ENCODE results near the gene CATSPER3. TPM values are rescaled to one million over a fixed set of nuclear protein-coding genes. Genes with fewer than 3 reads are reported as not detected.

CATSPER3 gene
- total RNA-seq, 1 experiment from 2014 or later = 0.50 TPM

GRCh38 chr5:135061001-135061400, 93.3 kb downstream of the CATSPER3 start:
- H3K18ac ChIP-seq (ENCODE audit: insufficient read length, low read depth, low read length) = no peak overlapping the region
- no peaks in the 10 kb centered on the region for H3K36me3 Mint-ChIP-seq (ENCODE audit: insufficient read depth in 1 of 3, low read depth in 3 of 3)
- no peak overlapping the region for H3T11ph ChIP-seq (ENCODE audit: low read length)
- no peak overlapping the region for H4K8ac ChIP-seq (replicated peaks; ENCODE audit: insufficient read length, low read depth, low read length)
- TF ChIP-seq CTCF (conservative IDR thresholded peaks at IDR 0.05) = no peak
- H3K4me2 ChIP-seq (ENCODE audit: insufficient read depth, insufficient read length, low read length) = no peak overlapping the region
- no peaks in the 10 kb centered on the region for H3K23me2 ChIP-seq (ENCODE audit: insufficient read length, low read depth, low read length, poor library complexity, severe bottlenecking)
- H2BK15ac ChIP-seq (ENCODE audit: low read depth, low read length) = no peak overlapping the region
- no peak overlapping the region for H2AFZ ChIP-seq (ENCODE audit: low read length)
- no peak overlapping the region for H3K27ac ChIP-seq (ENCODE audit: insufficient read length, low read depth, low read length)
- no peak overlapping the region for H3K27ac Mint-ChIP-seq
- no peak overlapping the region for H3K14ac ChIP-seq (ENCODE audit: insufficient read depth, low read length)
- H2BK12ac ChIP-seq (ENCODE audit: insufficient read length, low read depth, low read length) = no peak overlapping the region
- no peaks in the 10 kb centered on the region for H4K20me1 ChIP-seq (ENCODE audit: control insufficient read depth, insufficient read depth, insufficient read length)
- no peak overlapping the region for H4K5ac ChIP-seq (ENCODE audit: insufficient read length, low read depth, low read length)
- H3K9me3 ChIP-seq (ENCODE audit: control insufficient read depth, low read depth, low read length) = no peaks in the 10 kb centered on the region
- no peak overlapping the region for H3K56ac ChIP-seq (ENCODE audit: insufficient read length, low read depth, low read length)
- H3K4me3 Mint-ChIP-seq = no peak overlapping the region
- H3K9me3 Mint-ChIP-seq = no peaks in the 10 kb centered on the region
- H4K91ac ChIP-seq (ENCODE audit: insufficient read length, low read depth, low read length) = no peak overlapping the region
- H3K27me3 Mint-ChIP-seq (ENCODE audit: low read depth) = peaks cover 100% of the 10 kb centered on the region
- no peak overlapping the region for H2AK5ac ChIP-seq (ENCODE audit: insufficient read length, low read length)
- H3K79me1 ChIP-seq (ENCODE audit: insufficient read depth, low read depth, low read length, poor library complexity, severe bottlenecking) = no peaks in the 10 kb centered on the region
- no peak overlapping the region for H2BK5ac ChIP-seq (ENCODE audit: insufficient read length, low read length)
- no CpG with 5 or more reads among the region's 6 CpGs for WGBS (ENCODE audit: extremely low coverage, insufficient read length, low lambda C conversion rate)
- H3K9ac ChIP-seq (ENCODE audit: extremely low read depth, insufficient read length, low read length) = no peak overlapping the region
- H2BK120ac ChIP-seq (ENCODE audit: low read depth, low read length, poor library complexity, severe bottlenecking) = no peak overlapping the region
- H2BK20ac ChIP-seq (ENCODE audit: low read depth, low read length, poor library complexity, severe bottlenecking) = no peak overlapping the region
- no peak overlapping the region for H3K23ac ChIP-seq (ENCODE audit: insufficient read length, low read depth, low read length)
- no peaks in the 10 kb centered on the region for H3K4me1 Mint-ChIP-seq
- H3K4ac ChIP-seq (ENCODE audit: low read depth, low read length) = no peak overlapping the region
- H3K27me3 ChIP-seq (ENCODE audit: insufficient read depth, low read length) = no peaks in the 10 kb centered on the region
- no peaks in the 10 kb centered on the region for H3K4me1 ChIP-seq (ENCODE audit: insufficient read depth, low read length)
- no peaks in the 10 kb centered on the region for H3K79me2 ChIP-seq (ENCODE audit: insufficient read depth, low read length)
- DNase-seq = no peak

Small RNA genes within 50 kb of the gene (microRNA-seq; reads per million reads assigned to microRNA genes)
- not detected for gene MIR4461 (ENCODE audit: borderline microRNAs expressed)

Other genes starting within 250 kb of the CATSPER3 start
- gene CAMLG, start 229.4 kb upstream of the CATSPER3 start, total RNA-seq (2021) = 33.1 and 34.5 TPM in 2 replicates
- gene DDX46, start 209.1 kb upstream of the CATSPER3 start, total RNA-seq (2021) = 90.3 and 93.8 TPM in 2 replicates
- 22.5 and 22.6 TPM in 2 replicates for gene C5orf24, start 121.9 kb upstream of the CATSPER3 start, total RNA-seq (2021)
- 31.3 and 31.7 TPM in 2 replicates for gene TXNDC15, start 93.5 kb upstream of the CATSPER3 start, total RNA-seq (2021)
- 11.0 and 11.9 TPM in 2 replicates for gene PCBD2, start 62.8 kb upstream of the CATSPER3 start, total RNA-seq (2021)
- not detected in 2 replicates for gene PITX1, start 66.3 kb downstream of the CATSPER3 start, total RNA-seq (2021)

Measured in H9 (cell line).